ENCODE data around the gene GATA3. TPM values are rescaled to one million over a fixed set of nuclear protein-coding genes. Genes with fewer than 3 reads are reported as not detected.

The GATA3 gene
- total RNA-seq = under 0.01 TPM in 1 of 2 replicates, not detected in the other

- FAIRE-seq (no peak), DNase-seq (ENCODE audit: low read depth) (no peak)
- Histone ChIP-seq H3K4me3 (ENCODE audit: low read depth, low read length) (peak within 1 kb of the TSS; percentile 42), H3K36me3 (ENCODE audit: control insufficient read depth, insufficient read depth, low read length) (no peaks in the 10 kb centered on the region), H3K27me3 (ENCODE audit: control insufficient read depth, insufficient read depth, low read length) (peaks cover 57% of the 10 kb centered on the region)
- TF ChIP-seq, protein P1, sequence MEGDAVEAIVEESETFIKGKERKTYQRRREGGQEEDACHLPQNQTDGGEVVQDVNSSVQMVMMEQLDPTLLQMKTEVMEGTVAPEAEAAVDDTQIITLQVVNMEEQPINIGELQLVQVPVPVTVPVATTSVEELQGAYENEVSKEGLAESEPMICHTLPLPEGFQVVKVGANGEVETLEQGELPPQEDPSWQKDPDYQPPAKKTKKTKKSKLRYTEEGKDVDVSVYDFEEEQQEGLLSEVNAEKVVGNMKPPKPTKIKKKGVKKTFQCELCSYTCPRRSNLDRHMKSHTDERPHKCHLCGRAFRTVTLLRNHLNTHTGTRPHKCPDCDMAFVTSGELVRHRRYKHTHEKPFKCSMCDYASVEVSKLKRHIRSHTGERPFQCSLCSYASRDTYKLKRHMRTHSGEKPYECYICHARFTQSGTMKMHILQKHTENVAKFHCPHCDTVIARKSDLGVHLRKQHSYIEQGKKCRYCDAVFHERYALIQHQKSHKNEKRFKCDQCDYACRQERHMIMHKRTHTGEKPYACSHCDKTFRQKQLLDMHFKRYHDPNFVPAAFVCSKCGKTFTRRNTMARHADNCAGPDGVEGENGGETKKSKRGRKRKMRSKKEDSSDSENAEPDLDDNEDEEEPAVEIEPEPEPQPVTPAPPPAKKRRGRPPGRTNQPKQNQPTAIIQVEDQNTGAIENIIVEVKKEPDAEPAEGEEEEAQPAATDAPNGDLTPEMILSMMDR (IDR thresholded peaks at IDR 0.05; ENCODE audit: insufficient read depth, low read length, severe bottlenecking) = no peak
Observed at GRCh38 chr10:8054494-8055407, at the start of gene GATA3. Gene GATA3, plus strand, starts transcription at chr10:8054688. Its CDS starts 968 bp downstream, at chr10:8055656.

GRCh38 chr10:8006274-8006999 is 48.1 kb upstream of the GATA3 start:
- TF ChIP-seq, protein P1 (IDR thresholded peaks at IDR 0.05; ENCODE audit: insufficient read depth, low read length, severe bottlenecking) = no peak
- Histone ChIP-seq H3K27me3 (ENCODE audit: control insufficient read depth, insufficient read depth, low read length) (no peaks in the 10 kb centered on the region), H3K36me3 (ENCODE audit: control insufficient read depth, insufficient read depth, low read length) (no peaks in the 10 kb centered on the region), H3K4me3 (ENCODE audit: low read depth, low read length) (no peak overlapping the region)
- FAIRE-seq (no peak), DNase-seq (ENCODE audit: low read depth) (no peak)

- no peaks in the 10 kb centered on the region for H3K27me3 ChIP-seq (ENCODE audit: control insufficient read depth, insufficient read depth, low read length)
- no peaks in the 10 kb centered on the region for H3K36me3 ChIP-seq (ENCODE audit: control insufficient read depth, insufficient read depth, low read length)
- TF ChIP-seq, protein P1 (IDR thresholded peaks at IDR 0.05; ENCODE audit: insufficient read depth, low read length, severe bottlenecking) = no peak
- DNase-seq (ENCODE audit: low read depth) (no peak), FAIRE-seq (no peak)
- no peak overlapping the region for H3K4me3 ChIP-seq (ENCODE audit: low read depth, low read length)
Observed at GRCh38 chr10:8009031-8009430, 45.5 kb upstream of the GATA3 start.

DNA sequence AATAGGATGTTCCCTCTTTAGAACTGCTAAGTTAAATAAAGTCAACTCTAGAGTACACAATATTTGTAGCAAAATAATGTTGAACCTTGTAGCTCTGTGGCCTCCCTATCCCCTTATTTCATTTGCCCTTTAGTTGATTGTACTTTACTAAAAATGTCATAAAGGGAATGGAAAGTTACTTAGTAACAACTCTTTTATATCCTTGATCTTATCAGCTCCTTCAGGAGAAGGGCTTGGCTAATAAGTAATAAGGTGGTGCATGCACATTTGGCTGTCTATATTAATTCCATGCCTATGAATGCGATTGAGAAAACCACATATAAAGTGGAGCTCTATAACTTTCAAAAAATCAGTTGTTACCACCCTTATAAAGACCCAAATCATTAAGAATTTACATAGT is 41.5 kb upstream of the GATA3 start:
- Histone ChIP-seq H3K36me3 (ENCODE audit: control insufficient read depth, insufficient read depth, low read length) (peaks cover 3% of the 10 kb centered on the region), H3K27me3 (ENCODE audit: control insufficient read depth, insufficient read depth, low read length) (no peaks in the 10 kb centered on the region), H3K4me3 (ENCODE audit: low read depth, low read length) (no peak overlapping the region)
- DNase-seq (ENCODE audit: low read depth) (no peak), FAIRE-seq (no peak)
- TF ChIP-seq, protein P1 (IDR thresholded peaks at IDR 0.05; ENCODE audit: insufficient read depth, low read length, severe bottlenecking) = no peak

GRCh38 chr10:8013619-8014018 is 40.9 kb upstream of the GATA3 start:
- Histone ChIP-seq H3K36me3 (ENCODE audit: control insufficient read depth, insufficient read depth, low read length) (peaks cover 3% of the 10 kb centered on the region), H3K4me3 (ENCODE audit: low read depth, low read length) (no peak overlapping the region), H3K27me3 (ENCODE audit: control insufficient read depth, insufficient read depth, low read length) (no peaks in the 10 kb centered on the region)
- FAIRE-seq = no peak
- DNase-seq (ENCODE audit: low read depth) = no peak
- TF ChIP-seq, protein P1 (IDR thresholded peaks at IDR 0.05; ENCODE audit: insufficient read depth, low read length, severe bottlenecking) = no peak

Data from bronchial epithelial cell (primary cell).